ENCODE results near the gene PARD3.

GRCh38 chr10:34189830-34190229, 625.3 kb downstream of the PARD3 start:
- TF ChIP-seq CTCF (conservative IDR thresholded peaks at IDR 0.05; ENCODE audit: low read depth, low read length) = no peak
- no peak for TF ChIP-seq EZH2phosphoT487 (IDR thresholded peaks at IDR 0.05; ENCODE audit: borderline replicate concordance, low read length)
